GM21526 (cell line): ENCODE data around the gene QPRT.
"Not testable (repeated sequence)": the region's sequence is repeated elsewhere in the genome, so short reads cannot be mapped to it uniquely, and the experiment has no call there.

Source experiments
- ATAC-seq: cut with Tn5 transposase; IDR thresholded peaks from one replicate; pipeline ENCODE4 v1.9.1; 2021; ENCODE audit warnings: moderate library complexity; ENCODE audit not compliant: unreplicated experiment, low FRiP score

QPRT gene

GRCh38 chr16:29689490-29690351 is 10.7 kb downstream of the QPRT start:
- ATAC-seq, result not testable (repeated sequence)

- not testable (repeated sequence) for ATAC-seq
Observed at GRCh38 chr16:29692606-29693005, 13.6 kb downstream of the QPRT start.

- ATAC-seq, result no peak
Observed at GRCh38 chr16:29694384-29695195, 15.6 kb downstream of the QPRT start.

- ATAC-seq, result not testable (repeated sequence)
Observed at GRCh38 chr16:29695675-29696074, 16.7 kb downstream of the QPRT start.

- ATAC-seq, result no peak
Observed at GRCh38 chr16:29696881-29697331, 17.9 kb downstream of the QPRT start.

- no peak for ATAC-seq
Observed at GRCh38 chr16:29697391-29697790, 18.4 kb downstream of the QPRT start.

GRCh38 chr16:29698042-29698441 is 19.1 kb downstream of the QPRT start:
- no peak for ATAC-seq

- ATAC-seq, result no peak
Observed at GRCh38 chr16:29698484-29699323, 19.7 kb downstream of the QPRT start.

- no peak for ATAC-seq
Observed at GRCh38 chr16:29699324-29700219, 20.6 kb downstream of the QPRT start.

GRCh38 chr16:29700253-29700987 is 21.4 kb downstream of the QPRT start:
- ATAC-seq, result no peak

- no peak for ATAC-seq
Observed at GRCh38 chr16:29701214-29701555, 22.2 kb downstream of the QPRT start.

GRCh38 chr16:29702269-29702668 is 23.3 kb downstream of the QPRT start:
- no peak for ATAC-seq

GRCh38 chr16:29705030-29705429 is 26.1 kb downstream of the QPRT start:
- no peak for ATAC-seq

GRCh38 chr16:29707160-29707559 is 28.2 kb downstream of the QPRT start:
- not testable (repeated sequence) for ATAC-seq

GRCh38 chr16:29708917-29709600 is 30.1 kb downstream of the QPRT start:
- no peak for ATAC-seq

- not testable (repeated sequence) for ATAC-seq
Observed at GRCh38 chr16:29709657-29710056, 30.7 kb downstream of the QPRT start.

- no peak for ATAC-seq
Observed at GRCh38 chr16:29710227-29711219, 31.5 kb downstream of the QPRT start.
